ENCODE data around the gene FAM81B.

Gene FAM81B

DNA sequence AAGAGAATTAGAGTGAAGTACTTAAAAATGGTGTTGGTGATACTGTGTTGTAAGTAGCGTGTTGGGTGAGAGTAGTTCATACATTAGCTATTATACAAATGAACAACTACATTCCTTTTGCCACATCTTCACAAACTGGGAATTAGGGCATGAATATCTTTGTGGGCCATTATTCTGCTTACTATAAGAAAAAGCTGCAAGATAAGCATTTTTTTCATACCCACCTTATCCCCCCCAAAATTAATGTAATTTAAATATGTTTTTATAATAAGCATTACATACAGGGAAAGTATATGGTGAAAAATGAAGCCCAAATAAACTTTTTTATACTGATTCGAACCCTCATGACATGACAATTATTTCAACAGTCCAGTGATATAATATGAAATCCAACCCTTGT is 69.5 kb downstream of the FAM81B start:
- TF ChIP-seq, protein P1, sequence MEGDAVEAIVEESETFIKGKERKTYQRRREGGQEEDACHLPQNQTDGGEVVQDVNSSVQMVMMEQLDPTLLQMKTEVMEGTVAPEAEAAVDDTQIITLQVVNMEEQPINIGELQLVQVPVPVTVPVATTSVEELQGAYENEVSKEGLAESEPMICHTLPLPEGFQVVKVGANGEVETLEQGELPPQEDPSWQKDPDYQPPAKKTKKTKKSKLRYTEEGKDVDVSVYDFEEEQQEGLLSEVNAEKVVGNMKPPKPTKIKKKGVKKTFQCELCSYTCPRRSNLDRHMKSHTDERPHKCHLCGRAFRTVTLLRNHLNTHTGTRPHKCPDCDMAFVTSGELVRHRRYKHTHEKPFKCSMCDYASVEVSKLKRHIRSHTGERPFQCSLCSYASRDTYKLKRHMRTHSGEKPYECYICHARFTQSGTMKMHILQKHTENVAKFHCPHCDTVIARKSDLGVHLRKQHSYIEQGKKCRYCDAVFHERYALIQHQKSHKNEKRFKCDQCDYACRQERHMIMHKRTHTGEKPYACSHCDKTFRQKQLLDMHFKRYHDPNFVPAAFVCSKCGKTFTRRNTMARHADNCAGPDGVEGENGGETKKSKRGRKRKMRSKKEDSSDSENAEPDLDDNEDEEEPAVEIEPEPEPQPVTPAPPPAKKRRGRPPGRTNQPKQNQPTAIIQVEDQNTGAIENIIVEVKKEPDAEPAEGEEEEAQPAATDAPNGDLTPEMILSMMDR (IDR thresholded peaks at IDR 0.05; ENCODE audit: insufficient read depth, low read depth, low read length, missing control alignments): no peak
- DNase-seq (ENCODE audit: low read depth): no peak
- H3K4me3 ChIP-seq (ENCODE audit: low read length): no peak overlapping the region

DNA sequence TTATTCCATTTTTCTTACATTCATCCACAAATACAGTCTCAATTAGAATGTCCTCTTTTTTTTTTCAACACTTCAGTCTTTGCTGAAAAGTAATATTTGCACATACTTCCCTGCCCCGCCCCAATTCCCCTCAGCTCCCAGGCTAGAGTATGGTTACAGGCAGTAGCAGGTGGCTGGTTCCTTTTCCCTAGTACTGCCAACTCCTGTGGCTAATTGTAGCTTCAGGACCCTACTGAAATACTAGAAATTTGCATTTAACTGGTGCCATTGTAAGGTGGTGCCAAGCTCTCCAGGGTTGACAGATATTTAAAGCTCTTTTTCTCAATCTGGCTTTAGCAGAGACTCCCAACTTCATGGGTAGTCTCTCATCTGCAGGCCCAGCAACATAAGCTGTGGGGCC is 80.3 kb downstream of the FAM81B start:
- TF ChIP-seq, protein P1 (IDR thresholded peaks at IDR 0.05; ENCODE audit: insufficient read depth, low read depth, low read length, missing control alignments): no peak
- H3K4me3 ChIP-seq (ENCODE audit: low read length): no peak overlapping the region
- DNase-seq (ENCODE audit: low read depth): no peak

DNA sequence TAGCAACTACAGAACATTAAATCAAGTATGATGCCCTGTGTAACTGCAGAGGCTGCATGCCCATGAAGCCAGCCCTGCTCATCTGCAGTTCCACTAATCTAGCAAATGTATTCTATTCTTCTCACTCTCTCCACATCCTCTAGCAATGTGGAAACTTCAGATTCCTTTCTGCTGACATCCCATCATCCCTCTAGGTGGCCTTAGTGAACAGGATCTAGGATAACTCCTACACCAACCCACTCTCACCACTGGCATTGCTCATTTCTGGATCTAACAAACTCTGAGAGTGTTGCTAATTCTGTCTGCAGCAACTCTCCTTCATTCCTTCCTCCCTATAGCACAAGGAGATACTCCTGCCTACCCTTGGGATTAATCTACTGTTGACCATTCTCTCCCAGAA is 80.8 kb downstream of the FAM81B start:
- DNase-seq (ENCODE audit: low read depth): peak; percentile 24
- no peak overlapping the region for H3K4me3 ChIP-seq (ENCODE audit: low read length)
- TF ChIP-seq, protein P1 (IDR thresholded peaks at IDR 0.05; ENCODE audit: insufficient read depth, low read depth, low read length, missing control alignments): no peak

DNA sequence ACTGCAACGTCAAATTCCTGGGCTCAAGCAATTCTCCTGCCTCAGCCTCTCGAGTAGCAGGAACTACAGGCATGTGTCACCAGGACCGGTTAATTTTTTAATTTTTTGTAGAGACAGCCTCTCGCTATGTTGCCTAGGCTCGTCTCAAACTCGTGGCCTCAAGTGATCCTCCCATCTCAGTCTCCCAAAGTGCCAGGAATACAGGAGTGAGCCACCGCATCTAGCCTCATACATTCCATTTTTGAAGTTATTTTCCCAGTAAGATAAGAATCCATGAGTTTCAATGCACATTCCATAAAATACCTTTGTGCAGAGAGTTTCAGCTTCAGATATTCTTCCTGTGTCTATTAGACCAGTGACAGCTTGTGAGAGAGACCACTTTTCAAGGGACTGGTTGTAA is 93.3 kb downstream of the FAM81B start:
- DNase-seq (ENCODE audit: low read depth): no peak
- no peak overlapping the region for H3K4me3 ChIP-seq (ENCODE audit: low read length)
- TF ChIP-seq, protein P1 (IDR thresholded peaks at IDR 0.05; ENCODE audit: insufficient read depth, low read depth, low read length, missing control alignments): no peak

DNA sequence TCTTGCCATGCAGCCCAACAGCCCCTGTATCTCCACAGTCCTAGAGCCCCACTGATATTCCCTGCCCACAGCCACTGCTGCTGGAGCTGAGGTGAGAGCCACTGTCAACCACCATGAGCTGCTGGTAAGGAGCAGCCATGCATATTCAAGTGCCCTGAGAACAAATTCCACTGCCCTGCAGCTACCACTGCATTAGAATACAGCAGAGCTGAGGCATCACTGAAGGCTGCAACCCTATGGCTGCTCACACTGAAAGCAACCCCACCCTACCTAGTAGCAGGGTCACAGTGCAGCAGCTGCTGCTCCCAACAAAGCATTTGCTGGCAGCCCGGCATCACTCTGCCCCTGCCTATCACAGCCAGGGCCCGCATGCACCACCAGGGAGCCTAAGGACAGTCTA is 95.0 kb downstream of the FAM81B start:
- TF ChIP-seq, protein P1 (IDR thresholded peaks at IDR 0.05; ENCODE audit: insufficient read depth, low read depth, low read length, missing control alignments): no peak
- H3K4me3 ChIP-seq (ENCODE audit: low read length): no peak overlapping the region
- DNase-seq (ENCODE audit: low read depth): no peak

DNA sequence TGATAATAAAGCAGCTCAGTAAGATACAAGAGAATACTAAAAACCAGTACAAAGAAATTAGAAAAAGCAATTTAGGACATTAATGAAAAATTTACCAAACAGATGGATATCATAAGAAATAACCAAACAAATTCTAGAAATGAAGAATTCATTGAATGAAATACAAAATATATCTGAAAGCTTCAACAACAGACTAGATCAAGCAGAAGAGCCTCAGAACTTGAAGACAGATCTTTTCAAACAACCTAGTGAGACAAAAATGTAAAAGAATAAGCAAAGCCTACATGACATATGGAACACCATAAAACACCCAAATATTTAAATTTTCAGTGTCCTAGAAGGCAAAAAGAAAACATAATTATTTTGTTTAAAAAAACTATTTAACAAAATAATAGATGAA is 96.7 kb downstream of the FAM81B start:
- TF ChIP-seq, protein P1 (IDR thresholded peaks at IDR 0.05; ENCODE audit: insufficient read depth, low read depth, low read length, missing control alignments): no peak
- no peak for DNase-seq (ENCODE audit: low read depth)
- H3K4me3 ChIP-seq (ENCODE audit: low read length): no peak overlapping the region

Data from epithelial cell of esophagus (primary cell).